ENCODE results near the gene RFLNA. TPM values are rescaled to one million over a fixed set of nuclear protein-coding genes. Genes with fewer than 3 reads are reported as not detected.

RFLNA gene
- total RNA-seq, 1 donor from 2014 or later = not detected

DNA sequence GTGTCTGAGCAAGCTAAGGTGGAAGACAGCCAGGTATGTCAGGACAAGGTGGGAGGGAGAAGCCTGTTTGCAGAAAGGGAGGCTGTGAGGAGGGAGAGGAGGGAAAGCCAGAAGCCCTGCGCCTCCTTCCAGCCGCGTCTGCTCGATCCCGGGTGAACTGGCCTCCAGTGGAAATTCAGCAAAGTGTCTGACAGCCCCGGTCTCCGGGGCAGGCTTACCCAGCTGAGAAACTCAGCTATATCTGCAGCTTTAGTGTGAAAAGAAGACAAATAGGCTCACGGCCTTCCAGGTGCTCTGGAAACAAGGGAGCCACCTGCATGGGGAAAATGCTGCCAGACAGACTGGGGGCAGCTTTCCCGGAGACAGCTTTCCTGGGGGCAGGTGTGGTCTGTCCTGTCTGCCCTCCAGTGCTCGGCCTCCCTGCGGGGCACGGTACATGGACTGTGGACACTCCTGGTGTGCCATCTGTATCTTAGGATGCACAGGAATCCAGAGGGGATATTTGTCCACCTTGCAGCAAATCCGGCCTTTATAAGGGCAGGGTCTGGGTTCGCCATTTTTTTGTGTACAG, 6.3 kb downstream of the RFLNA start:
- H3K27ac Mint-ChIP-seq = no peak overlapping the region
- intact Hi-C loops (cut with micrococcal nuclease) = no loop called here

DNA sequence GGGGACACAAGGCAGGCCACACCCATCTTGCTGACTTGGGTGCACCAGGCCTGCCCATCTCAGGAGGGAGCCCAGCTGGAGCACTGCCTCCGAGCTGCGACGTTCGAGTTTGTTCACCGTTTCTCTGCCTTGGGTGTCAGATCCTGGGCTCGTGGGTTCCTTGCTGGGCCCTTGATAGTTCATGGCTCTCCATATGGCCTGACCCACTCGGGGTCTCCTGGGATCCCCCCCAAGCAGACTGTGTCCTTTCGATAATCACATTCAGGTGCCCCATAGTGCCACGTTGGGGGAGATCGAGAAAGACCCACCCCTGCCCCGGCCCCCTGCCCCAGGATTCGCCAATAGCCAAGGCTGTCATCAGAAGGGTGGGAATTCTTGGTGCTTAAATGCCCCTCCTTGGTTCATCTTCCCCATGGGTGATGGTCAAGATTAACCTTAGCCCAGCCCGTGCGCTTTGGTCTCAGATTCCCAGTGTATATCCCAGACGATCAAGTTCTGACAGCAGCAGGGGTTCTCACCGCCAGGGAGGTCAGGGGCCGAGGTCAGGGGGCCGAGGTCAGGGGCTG, 7.4 kb downstream of the RFLNA start:
- H3K27me3 Mint-ChIP-seq (ENCODE audit: low read depth) = peaks cover 1% of the 10 kb centered on the region
- no peaks in the 10 kb centered on the region for H3K4me1 Mint-ChIP-seq (ENCODE audit: low read depth)
- no peaks in the 10 kb centered on the region for H3K9me3 Mint-ChIP-seq
- no peak for DNase-seq (ENCODE audit: low spot score)
- H3K27ac Mint-ChIP-seq = no peak overlapping the region
- intact Hi-C loops (cut with micrococcal nuclease) = no loop called here
- no peaks in the 10 kb centered on the region for H3K36me3 Mint-ChIP-seq (ENCODE audit: low read depth)
- H3K4me3 Mint-ChIP-seq (ENCODE audit: low read depth) = no peak overlapping the region

More for the DNA sequence above, 6.3 kb downstream of the RFLNA start:
- H3K27me3 Mint-ChIP-seq (ENCODE audit: low read depth) = peaks cover 12% of the 10 kb centered on the region
- H3K4me3 Mint-ChIP-seq (ENCODE audit: low read depth) = no peak overlapping the region
- no peaks in the 10 kb centered on the region for H3K9me3 Mint-ChIP-seq
- no peak for DNase-seq (ENCODE audit: low spot score)
- H3K36me3 Mint-ChIP-seq (ENCODE audit: low read depth) = no peaks in the 10 kb centered on the region
- H3K4me1 Mint-ChIP-seq (ENCODE audit: low read depth) = no peaks in the 10 kb centered on the region

DNA sequence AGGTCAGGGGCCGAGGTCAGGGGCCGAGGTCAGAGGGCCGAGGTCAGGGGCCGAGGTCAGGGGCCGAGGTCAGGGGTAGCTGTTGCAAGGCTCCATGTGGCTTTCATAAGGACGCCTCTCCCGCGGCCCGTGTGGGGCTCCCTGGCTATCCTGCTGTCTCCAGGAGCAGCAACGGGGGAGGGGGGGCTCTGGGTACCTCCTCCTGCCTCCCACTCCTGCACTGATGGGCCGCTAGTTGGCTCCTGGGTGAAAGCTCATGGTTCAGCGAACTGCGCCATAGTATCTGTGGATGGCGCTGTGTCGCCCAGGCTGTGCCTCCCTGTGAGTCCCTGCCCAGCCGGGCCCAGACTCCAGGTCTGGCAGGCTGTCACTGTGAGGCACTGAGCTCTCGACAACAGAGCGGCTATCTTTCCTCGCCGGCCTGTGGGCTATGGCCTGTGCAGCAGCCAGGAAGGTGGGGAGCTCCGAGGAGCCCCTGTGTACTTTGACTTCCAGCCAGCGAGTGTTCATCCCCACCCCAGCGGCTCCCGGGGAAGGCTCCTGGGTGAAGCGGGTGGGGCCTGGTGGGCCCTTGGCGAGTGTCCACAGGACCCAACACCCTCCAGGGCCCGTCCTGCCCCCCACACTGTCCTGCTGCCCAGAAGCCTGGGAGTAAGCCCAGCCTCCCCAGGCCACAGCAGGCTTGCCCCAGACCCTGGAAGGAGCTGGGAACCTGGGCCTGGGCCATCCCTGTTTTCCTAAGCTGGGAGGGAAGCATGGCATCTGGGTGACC, 8.1 kb downstream of the RFLNA start:
- no peak overlapping the region for H3K4me3 Mint-ChIP-seq (ENCODE audit: low read depth)
- intact Hi-C loops (cut with micrococcal nuclease) = no loop called here
- DNase-seq (ENCODE audit: low spot score) = no peak
- H3K4me1 Mint-ChIP-seq (ENCODE audit: low read depth) = no peaks in the 10 kb centered on the region
- no peaks in the 10 kb centered on the region for H3K27me3 Mint-ChIP-seq (ENCODE audit: low read depth)
- no peak overlapping the region for H3K27ac Mint-ChIP-seq
- no peaks in the 10 kb centered on the region for H3K9me3 Mint-ChIP-seq
- no peaks in the 10 kb centered on the region for H3K36me3 Mint-ChIP-seq (ENCODE audit: low read depth)

DNA sequence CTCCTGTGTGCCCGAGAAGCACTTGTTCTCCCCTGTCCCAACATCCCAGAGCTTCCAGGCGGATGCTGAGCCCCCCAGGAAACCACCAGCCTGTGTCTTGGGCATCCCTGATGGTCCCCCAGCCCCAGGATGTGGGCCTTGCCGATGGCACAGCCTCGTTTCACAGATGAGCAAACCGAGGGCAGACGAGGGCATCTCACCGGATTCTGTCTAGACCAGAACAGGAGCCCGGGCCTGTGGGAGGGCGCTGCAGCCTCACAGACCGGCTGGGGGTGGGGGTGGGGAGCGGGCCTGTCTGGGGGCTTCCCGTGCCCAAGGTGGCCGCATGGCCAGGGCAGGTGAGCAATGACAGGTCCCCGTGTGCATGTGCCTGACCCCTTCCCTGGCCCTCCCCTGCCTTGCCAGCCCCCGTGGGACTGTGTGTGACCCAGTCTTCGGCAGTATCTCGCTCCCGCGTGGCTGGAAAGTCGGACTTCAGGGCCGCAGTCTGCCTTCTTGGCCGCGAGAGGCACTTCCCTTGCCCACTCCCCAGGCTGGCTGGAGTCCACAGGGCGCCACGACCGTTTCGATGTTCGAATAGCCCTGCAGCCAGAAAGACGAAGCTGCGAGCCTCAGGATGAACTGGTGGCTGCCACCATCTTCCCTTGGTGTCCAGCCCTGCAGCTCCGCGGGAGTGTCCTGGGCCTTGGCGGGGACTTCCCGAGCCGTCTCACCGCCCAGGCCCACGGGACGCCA, 8.9 kb downstream of the RFLNA start:
- H3K4me1 Mint-ChIP-seq (ENCODE audit: low read depth) = no peaks in the 10 kb centered on the region
- H3K4me3 Mint-ChIP-seq (ENCODE audit: low read depth) = no peak overlapping the region
- no peaks in the 10 kb centered on the region for H3K9me3 Mint-ChIP-seq
- H3K36me3 Mint-ChIP-seq (ENCODE audit: low read depth) = no peaks in the 10 kb centered on the region
- DNase-seq (ENCODE audit: low spot score) = no peak
- H3K27me3 Mint-ChIP-seq (ENCODE audit: low read depth) = no peaks in the 10 kb centered on the region
- intact Hi-C loops (cut with micrococcal nuclease) = no loop called here
- no peak overlapping the region for H3K27ac Mint-ChIP-seq

DNA sequence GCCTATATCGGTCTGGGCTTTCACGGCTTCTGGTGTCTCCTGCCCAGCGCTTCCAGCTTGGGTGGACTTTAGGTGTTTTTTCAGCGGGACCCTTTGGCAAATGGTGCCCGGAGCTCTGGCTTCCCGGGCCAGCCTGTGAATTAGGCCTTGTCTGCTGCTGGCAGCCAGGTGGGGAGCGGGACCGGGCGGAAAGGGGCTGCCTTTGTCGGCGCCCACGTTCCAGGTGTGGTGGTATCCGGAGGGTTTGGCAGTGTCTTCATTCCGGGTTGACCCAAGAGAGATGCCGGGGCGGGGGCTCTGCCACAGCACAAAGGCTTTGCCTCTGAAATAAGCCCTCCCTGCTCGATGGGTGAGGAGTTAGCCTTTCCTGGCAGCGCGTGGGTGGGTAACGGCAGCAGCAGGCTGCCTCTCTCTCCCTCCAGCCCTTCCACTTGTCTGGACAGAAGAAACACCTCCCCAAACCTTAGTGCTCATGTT, 9.5 kb downstream of the RFLNA start:
- no peaks in the 10 kb centered on the region for H3K36me3 Mint-ChIP-seq (ENCODE audit: low read depth)
- intact Hi-C loops (cut with micrococcal nuclease) = no loop called here
- no peak overlapping the region for H3K27ac Mint-ChIP-seq
- no peaks in the 10 kb centered on the region for H3K4me1 Mint-ChIP-seq (ENCODE audit: low read depth)
- no peaks in the 10 kb centered on the region for H3K27me3 Mint-ChIP-seq (ENCODE audit: low read depth)
- no peaks in the 10 kb centered on the region for H3K9me3 Mint-ChIP-seq
- H3K4me3 Mint-ChIP-seq (ENCODE audit: low read depth) = no peak overlapping the region
- DNase-seq (ENCODE audit: low spot score) = no peak

DNA sequence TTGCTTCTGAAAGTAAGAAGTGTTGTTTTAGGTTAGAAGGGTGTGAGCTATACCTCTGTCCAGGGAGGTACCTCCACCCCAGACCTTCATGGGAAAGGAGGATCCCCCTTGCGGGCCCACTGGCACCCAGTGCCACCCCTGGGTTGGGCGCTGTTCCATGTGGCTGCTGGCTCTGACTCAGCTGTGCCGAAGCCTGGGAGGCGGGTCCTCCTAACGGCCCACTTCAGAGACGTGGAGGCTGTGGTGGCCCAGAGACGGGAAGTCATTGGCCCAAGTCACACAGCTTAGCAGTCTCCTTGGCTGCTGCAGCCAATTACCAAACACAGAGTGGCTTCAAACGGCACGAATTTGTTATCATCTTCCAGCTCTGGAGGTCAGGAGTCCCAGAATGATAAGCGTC, 10.2 kb downstream of the RFLNA start:
- no peak for DNase-seq (ENCODE audit: low spot score)
- Mint-ChIP-seq H3K4me3 (ENCODE audit: low read depth) (no peak overlapping the region), H3K27me3 (ENCODE audit: low read depth) (no peaks in the 10 kb centered on the region), H3K27ac (no peak overlapping the region), H3K4me1 (ENCODE audit: low read depth) (no peaks in the 10 kb centered on the region), H3K9me3 (no peaks in the 10 kb centered on the region), H3K36me3 (ENCODE audit: low read depth) (no peaks in the 10 kb centered on the region)
- intact Hi-C loops (cut with micrococcal nuclease) = no loop called here

DNA sequence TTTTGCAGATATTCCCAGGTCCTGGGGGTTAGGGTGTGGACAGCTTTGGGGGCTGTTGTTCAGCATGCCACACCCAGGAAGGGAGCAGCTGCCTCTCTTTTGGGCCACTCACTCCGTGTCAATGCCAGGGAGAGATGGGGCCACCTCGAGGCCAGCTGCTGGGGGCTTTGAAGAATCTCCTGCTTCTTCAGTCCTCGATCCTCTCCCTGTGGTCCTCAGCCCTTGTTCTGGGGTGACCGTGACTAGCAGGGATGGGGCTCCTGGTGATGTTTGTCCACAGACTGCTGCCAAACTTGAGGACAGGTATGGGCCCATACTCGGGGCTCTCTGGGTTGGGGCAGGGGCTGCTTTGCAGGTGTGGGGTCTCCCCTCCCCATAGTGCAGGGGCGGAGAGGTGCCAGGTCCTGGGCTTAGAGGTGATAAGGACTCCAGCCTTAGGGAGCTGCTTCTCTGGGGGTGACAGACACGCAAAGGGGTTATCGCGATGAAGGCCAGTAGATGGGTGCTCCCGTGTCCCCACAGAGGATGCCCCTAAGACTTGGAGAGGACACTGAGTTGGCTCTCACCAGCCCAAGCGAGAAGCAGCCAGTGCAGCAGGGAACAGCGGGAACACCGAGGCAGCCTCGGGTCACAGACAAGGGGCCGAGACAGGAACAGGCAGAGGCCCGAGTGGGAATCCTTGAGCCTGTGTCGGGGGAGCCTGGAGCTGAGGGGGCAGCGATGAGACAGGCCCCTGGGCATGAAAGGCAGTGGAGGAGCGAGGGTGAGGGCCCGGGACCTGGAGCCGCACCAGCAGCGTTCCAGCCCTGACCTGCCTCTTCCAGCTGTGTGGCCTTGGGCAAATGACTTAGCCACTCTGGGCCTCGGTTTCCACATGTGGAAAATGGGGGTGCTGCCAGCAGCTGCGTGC, 11.1 kb downstream of the RFLNA start:
- intact Hi-C loops (cut with micrococcal nuclease) = no loop called here
- H3K9me3 Mint-ChIP-seq = no peaks in the 10 kb centered on the region
- no peak overlapping the region for H3K27ac Mint-ChIP-seq
- H3K4me3 Mint-ChIP-seq (ENCODE audit: low read depth) = no peak overlapping the region
- no peaks in the 10 kb centered on the region for H3K27me3 Mint-ChIP-seq (ENCODE audit: low read depth)
- H3K4me1 Mint-ChIP-seq (ENCODE audit: low read depth) = no peaks in the 10 kb centered on the region
- DNase-seq (ENCODE audit: low spot score) = no peak
- no peaks in the 10 kb centered on the region for H3K36me3 Mint-ChIP-seq (ENCODE audit: low read depth)

GRCh38 chr12:124306686-124307555, 12.0 kb downstream of the RFLNA start:
- Mint-ChIP-seq H3K4me1 (ENCODE audit: low read depth) (no peaks in the 10 kb centered on the region), H3K36me3 (ENCODE audit: low read depth) (no peaks in the 10 kb centered on the region)
- intact Hi-C loops (cut with micrococcal nuclease) = no loop called here

DNA sequence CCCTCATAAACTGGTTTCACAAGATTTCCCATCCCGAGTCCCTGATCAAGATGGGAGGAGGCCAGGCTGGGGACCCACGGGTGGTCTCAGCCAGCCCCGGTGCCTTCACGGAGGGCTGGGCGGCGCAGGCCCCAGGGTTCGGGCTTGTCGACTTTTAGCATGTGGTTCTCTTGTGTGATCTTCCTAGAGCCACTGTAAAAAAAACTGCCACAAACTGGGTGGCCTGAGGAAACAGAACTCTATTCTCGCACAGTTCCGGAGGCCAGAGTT, 12.6 kb downstream of the RFLNA start:
- no peaks in the 10 kb centered on the region for H3K27me3 Mint-ChIP-seq (ENCODE audit: low read depth)
- intact Hi-C loops (cut with micrococcal nuclease) = no loop called here
- no peaks in the 10 kb centered on the region for H3K36me3 Mint-ChIP-seq (ENCODE audit: low read depth)

More at GRCh38 chr12:124306686-124307555, 12.0 kb downstream of the RFLNA start:
- Mint-ChIP-seq H3K9me3 (no peaks in the 10 kb centered on the region), H3K4me3 (ENCODE audit: low read depth) (no peak overlapping the region), H3K27ac (no peak overlapping the region), H3K27me3 (ENCODE audit: low read depth) (no peaks in the 10 kb centered on the region)
- DNase-seq (ENCODE audit: low spot score) = no peak

GRCh38 chr12:124308741-124309140, 13.8 kb downstream of the RFLNA start:
- no peaks in the 10 kb centered on the region for H3K36me3 Mint-ChIP-seq (ENCODE audit: low read depth)
- no peaks in the 10 kb centered on the region for H3K27me3 Mint-ChIP-seq (ENCODE audit: low read depth)
- H3K9me3 Mint-ChIP-seq = no peaks in the 10 kb centered on the region
- no peak overlapping the region for H3K27ac Mint-ChIP-seq
- no peak for DNase-seq (ENCODE audit: low spot score)
- H3K4me3 Mint-ChIP-seq (ENCODE audit: low read depth) = no peak overlapping the region
- intact Hi-C loops (cut with micrococcal nuclease) = no loop called here
- H3K4me1 Mint-ChIP-seq (ENCODE audit: low read depth) = no peaks in the 10 kb centered on the region

More for the DNA sequence above, 12.6 kb downstream of the RFLNA start:
- Mint-ChIP-seq H3K4me1 (ENCODE audit: low read depth) (no peaks in the 10 kb centered on the region), H3K27ac (no peak overlapping the region), H3K4me3 (ENCODE audit: low read depth) (no peak overlapping the region), H3K9me3 (no peaks in the 10 kb centered on the region)
- DNase-seq (ENCODE audit: low spot score) = no peak

- intact Hi-C loops (cut with micrococcal nuclease) = no loop called here
- no peak overlapping the region for H3K4me3 Mint-ChIP-seq (ENCODE audit: low read depth)
- H3K4me1 Mint-ChIP-seq (ENCODE audit: low read depth) = no peaks in the 10 kb centered on the region
- no peak for DNase-seq (ENCODE audit: low spot score)
- H3K36me3 Mint-ChIP-seq (ENCODE audit: low read depth) = no peaks in the 10 kb centered on the region
- no peaks in the 10 kb centered on the region for H3K9me3 Mint-ChIP-seq
- no peak overlapping the region for H3K27ac Mint-ChIP-seq
- H3K27me3 Mint-ChIP-seq (ENCODE audit: low read depth) = no peaks in the 10 kb centered on the region
These were observed 14.3 kb downstream of the RFLNA start for GRCh38 chr12:124309231-124309630.

GRCh38 chr12:124309744-124310143, 14.9 kb downstream of the RFLNA start:
- Mint-ChIP-seq H3K36me3 (ENCODE audit: low read depth) (no peaks in the 10 kb centered on the region), H3K4me1 (ENCODE audit: low read depth) (no peaks in the 10 kb centered on the region), H3K27me3 (ENCODE audit: low read depth) (no peaks in the 10 kb centered on the region), H3K4me3 (ENCODE audit: low read depth) (no peak overlapping the region), H3K27ac (no peak overlapping the region), H3K9me3 (no peaks in the 10 kb centered on the region)
- no peak for DNase-seq (ENCODE audit: low spot score)
- intact Hi-C loops (cut with micrococcal nuclease) = no loop called here

Data from activated T-helper 2 cell treated with anti-CD3 and anti-CD28 coated beads, Interferon-gamma antibody, Interleukin-2, Interleukin-4, amounts not matched to agents 10 μg/mL and 5 μg/mL and 100 μg/mL, durations not matched to agents 14 hours and 24 hours and 36 hours (primary cell).